HG03432 (cell line): Measurements from ENCODE around the gene ZNF70.

Experiments
- ATAC-seq: cut with Tn5 transposase; IDR thresholded peaks from one replicate; pipeline ENCODE4 v1.9.1; 2021; ENCODE audit warnings: mild to moderate bottlenecking, moderate library complexity; ENCODE audit not compliant: unreplicated experiment

ZNF70 gene

GRCh38 chr22:23720855-23721254, 30.1 kb downstream of the ZNF70 start:
- no peak for ATAC-seq

GRCh38 chr22:23718371-23719165, 32.3 kb downstream of the ZNF70 start:
- ATAC-seq: no peak

GRCh38 chr22:23716811-23717801, 33.8 kb downstream of the ZNF70 start:
- peak; percentile 92 for ATAC-seq

- ATAC-seq: no peak
These were observed 35.0 kb downstream of the ZNF70 start for GRCh38 chr22:23715806-23716375.

GRCh38 chr22:23714596-23715578, 36.0 kb downstream of the ZNF70 start:
- no peak for ATAC-seq

- ATAC-seq: no peak
These were observed 37.0 kb downstream of the ZNF70 start for GRCh38 chr22:23713696-23714595.

- no peak for ATAC-seq
These were observed 38.7 kb downstream of the ZNF70 start for GRCh38 chr22:23712256-23712655.

GRCh38 chr22:23709107-23709506, 41.8 kb downstream of the ZNF70 start:
- ATAC-seq: no peak

GRCh38 chr22:23708270-23708669, 42.6 kb downstream of the ZNF70 start:
- no peak for ATAC-seq

GRCh38 chr22:23705358-23705757, 45.6 kb downstream of the ZNF70 start:
- ATAC-seq: no peak

GRCh38 chr22:23704829-23705228, 46.1 kb downstream of the ZNF70 start:
- ATAC-seq: no peak

- no peak for ATAC-seq
These were observed 46.9 kb downstream of the ZNF70 start for GRCh38 chr22:23704062-23704461.

GRCh38 chr22:23700706-23701105, 50.2 kb downstream of the ZNF70 start:
- no peak for ATAC-seq

- no peak for ATAC-seq
These were observed 52.2 kb downstream of the ZNF70 start for GRCh38 chr22:23698673-23699235.

GRCh38 chr22:23698094-23698493, 52.8 kb downstream of the ZNF70 start:
- no peak for ATAC-seq

GRCh38 chr22:23697031-23697970, 53.6 kb downstream of the ZNF70 start:
- no peak for ATAC-seq

- peak; percentile 87 for ATAC-seq
These were observed 54.5 kb downstream of the ZNF70 start for GRCh38 chr22:23696326-23696851.
